NCI-H1930 (cell line): Measurements from ENCODE around the gene RAP1GAP2.

Source experiments
- DNase-seq, 2 experiments: peaks; one replicate each; lab custom pipeline; 2025; lab: John Stamatoyannopoulos, UW

The RAP1GAP2 gene

GRCh38 chr17:2853283-2854142 lies 57.3 kb downstream of the RAP1GAP2 start:
- DNase-seq = peak in 1 of 2 experiments; percentile 8

- DNase-seq = no peak
These were observed 58.2 kb downstream of the RAP1GAP2 start for GRCh38 chr17:2854143-2855055.

- no peak for DNase-seq
These were observed 58.9 kb downstream of the RAP1GAP2 start for GRCh38 chr17:2855063-2855600.

- no peak for DNase-seq
These were observed 60.5 kb downstream of the RAP1GAP2 start for GRCh38 chr17:2856727-2857126.

GRCh38 chr17:2860045-2860444 lies 63.8 kb downstream of the RAP1GAP2 start:
- no peak for DNase-seq

- DNase-seq = no peak
These were observed 64.6 kb downstream of the RAP1GAP2 start for GRCh38 chr17:2860883-2861282.

GRCh38 chr17:2862197-2862596 lies 66.0 kb downstream of the RAP1GAP2 start:
- no peak for DNase-seq

- DNase-seq = no peak
These were observed 67.0 kb downstream of the RAP1GAP2 start for GRCh38 chr17:2863204-2863603.

GRCh38 chr17:2865228-2865627 lies 69.0 kb downstream of the RAP1GAP2 start:
- DNase-seq = no peak

GRCh38 chr17:2867441-2868424 lies 71.5 kb downstream of the RAP1GAP2 start:
- DNase-seq = no peak

- no peak for DNase-seq
These were observed 73.4 kb downstream of the RAP1GAP2 start for GRCh38 chr17:2869604-2870003.

GRCh38 chr17:2871205-2871604 lies 75.0 kb downstream of the RAP1GAP2 start:
- DNase-seq = no peak

- DNase-seq = no peak
These were observed 75.5 kb downstream of the RAP1GAP2 start for GRCh38 chr17:2871720-2872119.

- DNase-seq = no peak
These were observed 76.0 kb downstream of the RAP1GAP2 start for GRCh38 chr17:2872282-2872681.

- no peak for DNase-seq
These were observed 78.0 kb downstream of the RAP1GAP2 start for GRCh38 chr17:2874189-2874686.

GRCh38 chr17:2875608-2876007 lies 79.4 kb downstream of the RAP1GAP2 start:
- DNase-seq = no peak

- DNase-seq = no peak
These were observed 80.2 kb downstream of the RAP1GAP2 start for GRCh38 chr17:2876467-2876866.

GRCh38 chr17:2878751-2879254 lies 82.6 kb downstream of the RAP1GAP2 start:
- no peak for DNase-seq

- no peak for DNase-seq
These were observed 83.8 kb downstream of the RAP1GAP2 start for GRCh38 chr17:2880050-2880449.

GRCh38 chr17:2881295-2881694 lies 85.1 kb downstream of the RAP1GAP2 start:
- no peak for DNase-seq
